Activated naive CD4-positive, alpha-beta T cell treated with anti-CD3 and anti-CD28 coated beads, Interleukin-2, amount 10 ng/mL, durations not matched to agents 7 days and 5 days (primary cell): Measurements from ENCODE around the gene RPL35.

ENCODE experiments used
- CTCF ChIA-PET: fragments of 350-600 bp; sonication (Branson Sonifier 250); formaldehyde crosslinking; loops from one replicate; lab custom pipeline; 2021; ENCODE audit warnings: antibody characterized with exemption; lab: Charles Lee
- DNase-seq: peaks from one replicate; pipeline ENCODE4 v3.0.0-alpha.2; 2020
- H3K27ac Mint-ChIP-seq: one replicate; pipeline ENCODE4 v1.8.0; 2021; ENCODE audit warnings: mild to moderate bottlenecking, moderate library complexity, mixed read lengths
- H3K27me3 Mint-ChIP-seq: one replicate; pipeline ENCODE4 v1.8.0; 2021; ENCODE audit warnings: mild to moderate bottlenecking, mixed read lengths
- H3K36me3 Mint-ChIP-seq: one replicate; pipeline ENCODE4 v1.8.0; 2021; ENCODE audit warnings: mixed read lengths
- H3K4me1 Mint-ChIP-seq: one replicate; pipeline ENCODE4 v1.8.0; 2021; ENCODE audit warnings: mixed read lengths
- H3K4me3 Mint-ChIP-seq: one replicate; pipeline ENCODE4 v1.8.0; 2021; ENCODE audit warnings: mild to moderate bottlenecking, moderate library complexity, mixed read lengths
- H3K9me3 Mint-ChIP-seq: one replicate; pipeline ENCODE4 v1.8.0; 2021; ENCODE audit warnings: mixed read lengths

The RPL35 gene

DNA sequence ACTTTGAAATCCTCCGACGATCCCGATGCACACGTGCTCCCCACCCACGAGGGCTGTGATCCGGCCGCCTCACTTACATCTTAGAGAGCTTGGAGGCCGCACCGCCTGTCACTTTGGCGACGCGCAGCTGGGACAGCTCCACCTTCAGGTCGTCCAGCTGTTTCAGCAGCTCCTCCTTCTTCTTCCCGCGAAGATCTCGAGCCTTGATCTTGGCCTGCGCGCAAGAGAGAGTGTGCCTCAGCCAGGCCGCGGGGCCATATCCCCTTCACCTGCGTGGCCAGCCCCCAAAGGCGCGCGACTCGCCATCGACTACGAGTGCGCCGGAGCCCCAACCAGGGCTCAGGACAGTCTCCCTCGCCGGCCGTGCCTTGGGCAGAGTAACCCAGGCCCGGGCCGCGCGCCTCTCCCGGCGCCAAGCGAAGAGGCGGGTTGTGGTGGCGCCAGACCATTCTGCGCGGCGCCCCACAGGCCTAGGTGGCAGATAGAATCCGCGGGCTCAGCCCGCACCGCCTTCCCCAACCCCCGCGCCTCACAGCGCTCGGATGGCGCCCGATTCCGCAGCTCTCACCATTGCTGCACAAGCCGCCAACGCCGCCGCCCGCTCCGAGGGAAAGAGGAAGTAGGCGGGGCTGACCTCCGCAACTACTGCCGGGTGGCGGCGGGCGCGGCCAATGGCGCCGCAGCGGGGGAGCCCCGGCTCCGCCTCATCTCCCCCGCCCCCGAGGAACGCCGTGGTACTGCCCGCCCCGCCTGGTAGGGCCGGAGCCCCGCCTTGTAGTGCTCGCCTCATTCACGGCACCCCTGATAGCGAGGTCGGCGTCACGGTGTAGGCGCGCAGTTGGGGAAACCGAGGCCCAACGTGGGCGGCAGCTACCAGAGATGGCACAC, at the start of gene RPL35, which contains the start of gene ARPC5L:
Gene RPL35 (minus strand): TSS at position 616 of the 888 bp plus-strand sequence. CDS start 45 bp downstream, at position 571.
Gene ARPC5L (plus strand): TSS at position 789 of the 888 bp plus-strand sequence. CDS start 7,161 bp downstream, outside the sequence.
- peaks cover 36% of the 10 kb centered on the region for H3K36me3 Mint-ChIP-seq
- H3K4me1 Mint-ChIP-seq: peaks cover 35% of the 10 kb centered on the region
- peak within 1 kb of the TSS; percentile 95 for H3K4me3 Mint-ChIP-seq
- H3K27ac Mint-ChIP-seq: peak within 1 kb of the TSS; percentile 97
- no peaks in the 10 kb centered on the region for H3K9me3 Mint-ChIP-seq
- DNase-seq: peak; percentile 97
- CTCF ChIA-PET: interaction anchor here (0.6 to 3.0 kb wide), 9 partner anchors 10 to 264 kb away, joined by 3 to 21 read pairs (median 3); partner anchors contain the start of genes NR6A1 and WDR38
- H3K27me3 Mint-ChIP-seq: peaks cover 3% of the 10 kb centered on the region

- H3K27ac Mint-ChIP-seq: no peak overlapping the region
- H3K4me3 Mint-ChIP-seq: no peak overlapping the region
- H3K4me1 Mint-ChIP-seq: no peaks in the 10 kb centered on the region
- no peaks in the 10 kb centered on the region for H3K9me3 Mint-ChIP-seq
- DNase-seq: no peak
- H3K36me3 Mint-ChIP-seq: peaks cover 34% of the 10 kb centered on the region
- H3K27me3 Mint-ChIP-seq: no peaks in the 10 kb centered on the region
- CTCF ChIA-PET: no interaction called here
Measured at GRCh38 chr9:124908098-124908497, 46.3 kb upstream of the RPL35 start.

DNA sequence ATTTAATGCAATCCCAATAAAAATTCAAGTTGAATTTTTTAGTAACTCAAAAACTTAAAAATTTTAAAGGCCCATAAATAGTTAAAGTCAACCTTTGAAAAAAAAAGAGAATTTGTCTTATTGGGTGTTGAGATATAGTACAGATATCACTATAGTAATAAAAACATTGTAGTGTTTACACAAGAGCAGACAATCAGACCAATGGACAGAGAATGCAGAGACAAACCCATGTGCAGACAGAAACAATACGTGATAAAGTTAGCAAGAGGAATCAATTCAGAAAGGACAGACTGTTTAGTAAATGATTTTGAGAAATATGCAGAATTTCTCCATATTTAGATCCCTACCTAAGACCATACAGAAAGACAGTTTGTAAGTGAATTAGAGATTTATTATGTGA, 45.2 kb upstream of the RPL35 start:
- CTCF ChIA-PET: no interaction called here
- peaks cover 39% of the 10 kb centered on the region for H3K36me3 Mint-ChIP-seq

GRCh38 chr9:124899845-124900244, 38.1 kb upstream of the RPL35 start:
- peaks cover 47% of the 10 kb centered on the region for H3K36me3 Mint-ChIP-seq
- H3K27me3 Mint-ChIP-seq: peaks cover 5% of the 10 kb centered on the region
- peaks cover 8% of the 10 kb centered on the region for H3K4me1 Mint-ChIP-seq
- CTCF ChIA-PET: no interaction called here
- peaks cover 2% of the 10 kb centered on the region for H3K9me3 Mint-ChIP-seq
- no peak overlapping the region for H3K4me3 Mint-ChIP-seq
- DNase-seq: no peak
- no peak overlapping the region for H3K27ac Mint-ChIP-seq

More for the DNA sequence above, 45.2 kb upstream of the RPL35 start:
- H3K4me3 Mint-ChIP-seq: no peak overlapping the region
- no peaks in the 10 kb centered on the region for H3K4me1 Mint-ChIP-seq
- no peak for DNase-seq
- H3K27me3 Mint-ChIP-seq: no peaks in the 10 kb centered on the region
- H3K9me3 Mint-ChIP-seq: no peaks in the 10 kb centered on the region
- no peak overlapping the region for H3K27ac Mint-ChIP-seq

DNA sequence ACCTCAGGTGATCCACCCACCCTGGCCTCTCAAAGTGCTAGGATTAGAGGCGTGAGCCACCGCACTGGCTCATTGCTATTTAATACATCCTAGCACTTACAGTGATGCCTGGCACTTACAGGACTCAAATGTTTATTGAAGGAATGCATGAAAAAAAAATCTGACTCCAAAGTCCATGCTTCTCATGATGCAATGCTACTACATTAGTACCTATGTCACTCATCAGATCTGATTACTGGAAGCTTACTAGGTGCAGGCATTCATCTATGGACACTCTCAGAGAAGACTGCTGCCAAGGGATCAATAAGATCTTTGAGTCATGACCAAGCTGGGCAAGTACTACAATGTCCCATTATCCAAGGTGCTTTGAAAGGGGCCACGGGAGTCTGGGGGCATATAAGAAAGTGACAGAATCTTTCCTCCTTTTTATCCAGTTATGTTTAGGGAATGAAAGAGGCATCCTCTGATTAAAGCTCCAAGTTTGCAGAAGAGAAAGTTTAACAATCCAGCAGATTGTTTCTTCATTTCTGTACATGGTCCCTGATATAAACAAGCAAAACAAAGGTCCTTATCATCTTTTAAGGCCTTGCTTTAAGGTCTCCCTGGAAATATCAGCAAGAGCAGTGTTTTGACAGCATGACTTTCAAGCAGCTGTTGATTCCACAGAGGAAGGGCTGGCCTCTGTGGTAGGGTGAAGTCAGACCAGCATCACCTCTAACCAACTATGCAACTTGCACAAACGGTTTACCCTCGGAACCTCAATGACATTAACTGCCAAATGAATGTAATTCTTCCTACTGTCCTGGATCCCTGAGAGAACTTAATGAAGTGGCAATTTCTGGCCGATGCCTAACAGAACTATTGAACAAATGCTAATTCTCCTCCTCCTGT, 36.1 kb upstream of the RPL35 start:
- H3K4me3 Mint-ChIP-seq: no peak overlapping the region
- peaks cover 5% of the 10 kb centered on the region for H3K27me3 Mint-ChIP-seq
- H3K36me3 Mint-ChIP-seq: peaks cover 54% of the 10 kb centered on the region
- H3K4me1 Mint-ChIP-seq: peaks cover 15% of the 10 kb centered on the region
- DNase-seq: no peak
- H3K9me3 Mint-ChIP-seq: peaks cover 4% of the 10 kb centered on the region
- CTCF ChIA-PET: interaction anchor here (0.9 kb wide), 1 partner anchor 123 kb away, joined by 3 read pairs; no protein-coding TSS in a partner anchor
- H3K27ac Mint-ChIP-seq: no peak overlapping the region

DNA sequence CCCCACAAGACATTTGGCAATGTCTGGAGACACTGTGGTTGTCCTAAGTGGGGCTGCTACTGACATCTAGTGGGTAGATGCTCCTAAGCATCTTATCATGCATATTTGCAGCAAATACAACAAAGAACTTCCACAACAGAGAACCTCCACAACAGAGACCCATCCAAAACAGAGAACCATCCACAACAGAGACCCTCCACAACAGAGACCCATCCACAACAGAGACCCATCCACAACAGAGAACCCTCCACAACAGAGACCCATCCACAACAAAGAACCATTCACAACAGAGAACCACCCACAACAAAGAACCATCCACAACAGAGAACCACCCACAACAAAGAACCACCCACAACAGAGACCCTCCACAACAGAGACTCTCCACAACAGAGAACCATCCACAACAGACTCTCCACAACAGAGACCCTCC, 33.0 kb upstream of the RPL35 start:
- Mint-ChIP-seq H3K27ac (peak overlapping the region; percentile 63), H3K9me3 (peaks cover 4% of the 10 kb centered on the region), H3K4me3 (no peak overlapping the region), H3K4me1 (peaks cover 15% of the 10 kb centered on the region), H3K36me3 (peaks cover 62% of the 10 kb centered on the region), H3K27me3 (peaks cover 5% of the 10 kb centered on the region)
- DNase-seq: peak; percentile 57
- CTCF ChIA-PET: interaction anchor here (0.8 to 3.2 kb wide), 5 partner anchors 31 to 122 kb away, joined by 3 to 26 read pairs (median 9); partner anchors contain the start of genes ARPC5L, RPL35 and WDR38

GRCh38 chr9:124894035-124894740, 32.4 kb upstream of the RPL35 start:
- no peak for DNase-seq
- Mint-ChIP-seq H3K9me3 (peaks cover 4% of the 10 kb centered on the region), H3K27me3 (peaks cover 3% of the 10 kb centered on the region), H3K27ac (no peak overlapping the region), H3K4me1 (peaks cover 15% of the 10 kb centered on the region), H3K4me3 (no peak overlapping the region), H3K36me3 (peaks cover 65% of the 10 kb centered on the region)
- CTCF ChIA-PET: interaction anchor here (0.8 to 3.2 kb wide), 9 partner anchors 8 to 122 kb away, joined by 3 to 26 read pairs (median 4); partner anchors contain the start of genes ARPC5L, RPL35 and WDR38

GRCh38 chr9:124890179-124890578, 28.4 kb upstream of the RPL35 start:
- Mint-ChIP-seq H3K4me3 (no peak overlapping the region), H3K36me3 (peaks cover 59% of the 10 kb centered on the region), H3K27ac (no peak overlapping the region), H3K27me3 (no peaks in the 10 kb centered on the region), H3K9me3 (peaks cover 4% of the 10 kb centered on the region), H3K4me1 (peaks cover 10% of the 10 kb centered on the region)
- CTCF ChIA-PET: no interaction called here
- no peak for DNase-seq

DNA sequence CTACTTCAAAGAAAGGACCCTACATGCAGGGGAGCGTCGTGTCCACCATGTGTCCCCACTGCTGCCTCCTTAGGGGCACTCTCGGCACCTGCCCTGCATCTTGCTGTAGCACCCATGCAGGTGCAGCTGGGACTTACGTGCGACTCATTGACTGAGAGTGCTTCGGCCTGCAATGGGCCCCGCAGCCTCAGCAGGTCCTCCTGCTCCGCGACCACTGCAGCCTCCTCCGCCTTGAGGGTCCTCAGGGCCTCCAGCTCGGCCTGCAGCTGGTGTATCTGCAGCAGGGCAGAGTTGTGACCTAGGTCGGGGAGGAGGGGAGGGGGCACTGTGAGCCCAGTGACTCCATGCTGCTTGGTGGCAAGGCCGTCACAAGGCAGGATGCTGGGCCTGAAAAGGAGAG, 27.2 kb upstream of the RPL35 start:
- Mint-ChIP-seq H3K27me3 (no peaks in the 10 kb centered on the region), H3K27ac (no peak overlapping the region), H3K4me3 (no peak overlapping the region), H3K36me3 (peaks cover 54% of the 10 kb centered on the region), H3K4me1 (no peaks in the 10 kb centered on the region), H3K9me3 (no peaks in the 10 kb centered on the region)
- CTCF ChIA-PET: no interaction called here
- DNase-seq: no peak

DNA sequence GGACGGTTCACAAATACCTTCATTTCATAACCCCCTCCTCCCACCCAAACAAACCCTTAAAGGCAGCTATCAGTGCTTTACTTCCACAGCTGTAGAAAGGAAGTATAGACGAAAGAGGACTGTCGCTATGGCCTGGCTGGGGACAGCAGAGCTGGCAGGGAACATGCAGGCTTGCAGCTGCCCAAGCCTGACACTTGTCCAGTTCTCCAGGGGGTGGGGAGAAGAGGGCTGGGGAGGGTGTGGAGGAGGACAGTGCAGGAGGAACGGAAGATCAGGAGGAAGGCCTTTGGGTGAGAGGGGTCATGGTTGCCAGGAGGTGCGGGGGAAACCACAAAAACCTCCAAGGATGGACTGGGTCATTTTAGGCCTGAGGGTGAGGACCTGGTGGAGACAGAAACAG, 26.1 kb upstream of the RPL35 start:
- H3K27me3 Mint-ChIP-seq: no peaks in the 10 kb centered on the region
- CTCF ChIA-PET: interaction anchor here (1.1 kb wide), 1 partner anchor 115 kb away, joined by 3 read pairs; no protein-coding TSS in a partner anchor
- H3K4me1 Mint-ChIP-seq: no peaks in the 10 kb centered on the region
- H3K27ac Mint-ChIP-seq: no peak overlapping the region
- no peak for DNase-seq
- no peaks in the 10 kb centered on the region for H3K9me3 Mint-ChIP-seq
- peaks cover 48% of the 10 kb centered on the region for H3K36me3 Mint-ChIP-seq
- no peak overlapping the region for H3K4me3 Mint-ChIP-seq

DNA sequence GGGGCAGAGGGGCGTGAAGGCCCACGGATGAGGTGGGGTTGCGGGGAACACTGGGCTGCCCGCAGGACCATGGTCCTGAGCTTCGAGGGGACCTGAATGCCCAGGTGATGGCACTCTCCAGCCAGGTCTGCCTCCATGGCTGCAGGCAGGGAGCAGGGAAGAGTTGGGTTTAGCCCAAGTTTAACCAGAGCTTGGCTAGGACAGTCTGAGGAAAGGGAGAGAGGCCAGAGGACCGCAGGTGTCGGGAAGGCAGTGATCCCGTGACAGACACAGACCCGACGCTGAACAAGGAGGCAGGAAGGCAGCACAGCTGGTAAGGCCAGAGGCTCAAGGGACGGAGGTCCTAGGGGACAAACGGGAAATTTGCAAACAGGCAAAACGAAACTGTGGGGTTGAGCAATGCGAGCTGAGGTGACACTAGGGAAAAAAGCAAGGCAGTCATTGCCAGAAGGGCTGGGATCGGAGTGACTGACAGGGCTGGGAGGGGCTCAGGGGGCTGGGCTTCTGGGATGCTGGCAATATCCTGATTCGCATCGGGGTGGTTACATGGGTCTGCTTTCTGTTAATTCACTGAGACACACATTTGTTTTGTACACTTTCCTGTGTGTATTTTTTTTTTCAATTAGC, 25.2 kb upstream of the RPL35 start:
- no peak for DNase-seq
- Mint-ChIP-seq H3K27ac (no peak overlapping the region), H3K4me1 (no peaks in the 10 kb centered on the region), H3K9me3 (no peaks in the 10 kb centered on the region), H3K4me3 (no peak overlapping the region), H3K36me3 (peaks cover 48% of the 10 kb centered on the region), H3K27me3 (no peaks in the 10 kb centered on the region)
- CTCF ChIA-PET: interaction anchor here (1.2 kb wide), 1 partner anchor 33 kb away, joined by 3 read pairs; no protein-coding TSS in a partner anchor

DNA sequence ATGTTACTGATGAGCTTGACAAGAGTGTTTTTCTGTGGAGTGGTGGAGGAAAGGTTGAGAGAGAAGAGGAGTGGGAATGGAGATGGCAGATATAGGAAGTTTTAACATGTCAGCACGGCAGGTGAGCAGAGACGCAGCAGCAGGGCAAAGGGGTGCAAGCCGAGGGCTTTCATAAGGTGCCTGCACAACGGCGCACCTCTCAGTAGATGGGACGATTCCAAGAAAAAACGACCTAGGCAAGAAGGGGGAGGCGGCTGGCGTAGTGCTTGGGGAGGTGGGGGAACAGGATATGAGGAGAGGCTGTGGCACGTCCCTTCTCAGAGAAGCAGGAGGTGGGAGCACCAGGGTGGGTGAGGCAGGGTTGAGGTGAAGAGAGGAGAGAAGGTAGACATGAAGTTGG, 24.7 kb upstream of the RPL35 start:
- Mint-ChIP-seq H3K27me3 (no peaks in the 10 kb centered on the region), H3K27ac (no peak overlapping the region), H3K36me3 (peaks cover 52% of the 10 kb centered on the region), H3K9me3 (no peaks in the 10 kb centered on the region), H3K4me3 (no peak overlapping the region), H3K4me1 (no peaks in the 10 kb centered on the region)
- DNase-seq: no peak
- CTCF ChIA-PET: interaction anchor here (1.2 kb wide), 1 partner anchor 33 kb away, joined by 3 read pairs; no protein-coding TSS in a partner anchor

GRCh38 chr9:124885551-124885950, 23.8 kb upstream of the RPL35 start:
- no peak for DNase-seq
- no peaks in the 10 kb centered on the region for H3K27me3 Mint-ChIP-seq
- H3K9me3 Mint-ChIP-seq: no peaks in the 10 kb centered on the region
- no peaks in the 10 kb centered on the region for H3K4me1 Mint-ChIP-seq
- no peak overlapping the region for H3K27ac Mint-ChIP-seq
- CTCF ChIA-PET: no interaction called here
- H3K36me3 Mint-ChIP-seq: peaks cover 47% of the 10 kb centered on the region
- no peak overlapping the region for H3K4me3 Mint-ChIP-seq
